HEK293 (cell line): ENCODE results near the gene STMP1.

ENCODE experiments used
- CTCF ChIA-PET: fragments of 350-600 bp; formaldehyde crosslinking; extraction: SDS; loops from one replicate; lab custom pipeline; 2021; ENCODE audit warnings: antibody characterized with exemption; lab: Yijun Ruan, JAX
- POLR2A ChIA-PET: fragments of 300-600 bp; formaldehyde crosslinking; extraction: SDS; loops from one replicate; lab custom pipeline; 2020; ENCODE audit warnings: antibody characterized with exemption, inconsistent platforms; lab: Yijun Ruan, JAX
- H3K27ac ChIP-seq: fragments of 200-500 bp; sonication (Bioruptor generic); 2 replicates; pipeline ENCODE4 v1.5.1; 2014; ENCODE audit warnings: low read depth, low read length, control low read depth, inconsistent platforms; ENCODE audit errors: extremely low read depth
- H3K36me3 ChIP-seq, 2 experiments: fragments of 200-500 bp in 1 of 2; sonication (Bioruptor generic) in 1 of 2; 1 replicate in 1 of 2; 2 replicates in 1 of 2; pipeline ENCODE4 v1.5.1; 2014 to 2017; ENCODE audit warnings: inconsistent platforms in 2 of 2, low read length in 2 of 2; ENCODE audit not compliant: control insufficient read depth in 2 of 2, insufficient read depth in 1 of 2
- H3K4me1 ChIP-seq: fragments of 200-500 bp; sonication (Bioruptor generic); 2 replicates; pipeline ENCODE4 v1.5.1; 2014; ENCODE audit warnings: mild to moderate bottlenecking, low read length, inconsistent platforms; ENCODE audit not compliant: control insufficient read depth, insufficient read depth
- H3K4me3 ChIP-seq: 2 replicates; pipeline ENCODE4 v1.5.1; 2011; ENCODE audit warnings: low read depth, mild to moderate bottlenecking, control low read depth, low read length, moderate library complexity
- H3K9me3 ChIP-seq: fragments of 200-500 bp; sonication (Bioruptor generic); 2 replicates; pipeline ENCODE4 v1.5.1; 2014; ENCODE audit warnings: low read depth, low read length, inconsistent platforms; ENCODE audit not compliant: control insufficient read depth, insufficient read depth
- AEBP2 ChIP-seq: fragments of 450-650 bp; formaldehyde crosslinking; IDR thresholded peaks from 2 replicates; pipeline ENCODE4 v1.5.1; 2016; ENCODE audit warnings: missing biosample characterization, missing genetic modification characterization, borderline replicate concordance
- BCL11B ChIP-seq: fragments of 450-650 bp; formaldehyde crosslinking; IDR thresholded peaks from 2 replicates; pipeline ENCODE4 v1.5.1; 2016; ENCODE audit warnings: low read depth, missing biosample characterization, missing genetic modification characterization
- CTCF ChIP-seq: fragments of 450-650 bp; formaldehyde crosslinking; IDR thresholded peaks from 2 replicates; pipeline ENCODE4 v1.5.1; 2016; ENCODE audit warnings: missing biosample characterization, missing genetic modification characterization
- GLIS1 ChIP-seq: fragments of 450-650 bp; formaldehyde crosslinking; IDR thresholded peaks from 2 replicates; pipeline ENCODE4 v1.5.1; 2016; ENCODE audit warnings: missing biosample characterization, missing genetic modification characterization
- HOXC10 ChIP-seq: sonication (generic); formaldehyde crosslinking; IDR thresholded peaks from 2 replicates; pipeline ENCODE4 v1.8.1; 2023; ENCODE audit warnings: mild to moderate bottlenecking, missing genetic modification reagents
- INSM2 ChIP-seq: fragments of 450-650 bp; formaldehyde crosslinking; IDR thresholded peaks from 2 replicates; pipeline ENCODE4 v1.5.1; 2016; ENCODE audit warnings: missing biosample characterization, missing genetic modification characterization
- PRDM10 ChIP-seq: fragments of 450-650 bp; formaldehyde crosslinking; IDR thresholded peaks from 2 replicates; pipeline ENCODE4 v1.5.1; 2016; ENCODE audit warnings: missing biosample characterization, missing genetic modification characterization
- ZIC2 ChIP-seq: fragments of 450-650 bp; formaldehyde crosslinking; IDR thresholded peaks from 2 replicates; pipeline ENCODE4 v1.5.1; 2016; ENCODE audit warnings: missing biosample characterization, missing genetic modification characterization
- ZNF354C ChIP-seq: fragments of 450-650 bp; formaldehyde crosslinking; IDR thresholded peaks from 2 replicates; pipeline ENCODE4 v1.5.1; 2016; ENCODE audit warnings: missing biosample characterization, missing genetic modification characterization, low read depth, borderline replicate concordance
- ZNF391 ChIP-seq: fragments of 450-650 bp; formaldehyde crosslinking; IDR thresholded peaks from 2 replicates; pipeline ENCODE4 v1.5.1; 2016; ENCODE audit warnings: low read depth, missing biosample characterization, missing genetic modification characterization, borderline replicate concordance
- ZNF394 ChIP-seq: fragments of 450-650 bp; formaldehyde crosslinking; IDR thresholded peaks from 2 replicates; pipeline ENCODE4 v1.5.1; 2016; ENCODE audit warnings: missing biosample characterization, missing genetic modification characterization, mild to moderate bottlenecking, moderate library complexity, borderline replicate concordance
- ZNF398 ChIP-seq: fragments of 450-650 bp; formaldehyde crosslinking; IDR thresholded peaks from 2 replicates; pipeline ENCODE4 v1.5.1; 2017; ENCODE audit warnings: missing biosample characterization, missing genetic modification characterization
- ZNF449 ChIP-seq: fragments of 450-650 bp; formaldehyde crosslinking; IDR thresholded peaks from 2 replicates; pipeline ENCODE4 v1.5.1; 2017; ENCODE audit warnings: missing biosample characterization, mild to moderate bottlenecking, missing genetic modification characterization, moderate library complexity
- ZNF473 ChIP-seq: fragments of 450-650 bp; formaldehyde crosslinking; IDR thresholded peaks from 2 replicates; pipeline ENCODE4 v1.5.1; 2017; ENCODE audit warnings: missing biosample characterization, missing genetic modification characterization
- ZNF521 ChIP-seq: fragments of 450-650 bp; formaldehyde crosslinking; IDR thresholded peaks from 2 replicates; pipeline ENCODE4 v1.5.1; 2017; ENCODE audit warnings: missing biosample characterization, mild to moderate bottlenecking, missing genetic modification characterization
- ZNF600 ChIP-seq: fragments of 450-650 bp; formaldehyde crosslinking; IDR thresholded peaks from 2 replicates; pipeline ENCODE4 v1.5.1; 2016; ENCODE audit warnings: missing biosample characterization, missing genetic modification characterization
- ZNF830 ChIP-seq: fragments of 450-650 bp; IDR thresholded peaks from 2 replicates; pipeline ENCODE4 v1.5.0; 2018; ENCODE audit warnings: missing biosample characterization, missing genetic modification characterization, low read depth, mild to moderate bottlenecking, moderate library complexity

The STMP1 gene

GRCh38 chr7:135711139-135711469 is 48.8 kb downstream of the STMP1 start:
- CTCF ChIA-PET = interaction anchor here (0.7 to 5.0 kb wide), 14 partner anchors 9 to 297 kb away, joined by 3 to 58 read pairs (median 3); no protein-coding TSS in a partner anchor
- POLR2A ChIA-PET = no interaction called here

GRCh38 chr7:135712182-135712782 is 50.0 kb downstream of the STMP1 start:
- CTCF ChIA-PET = interaction anchor here (0.6 to 5.0 kb wide), 11 partner anchors 8 to 295 kb away, joined by 3 to 58 read pairs (median 3); partner anchors contain the start of gene SLC13A4
- no peak overlapping the region for H3K27ac ChIP-seq
- TF ChIP-seq ZIC2 (tag by site-specific recombination) = 0 out of 2 replicates have a peak, but pooled peaks have one; percentile 22
- 0 out of 2 replicates have a peak, but pooled peaks have one; percentile 21 for TF ChIP-seq PRDM10
- TF ChIP-seq CTCF (tag by site-specific recombination) = 0 out of 2 replicates have a peak, but pooled peaks have one; percentile 22
- TF ChIP-seq ZNF398 (tag by site-specific recombination) = no peak
- TF ChIP-seq ZNF354C = no peak
- TF ChIP-seq ZNF600 = no peak
- peaks cover 0 to 6% of the 10 kb centered on the region in 2 experiments; a peak in 1 of 3 replicates for H3K36me3 ChIP-seq
- H3K4me1 ChIP-seq = peaks cover 10% of the 10 kb centered on the region
- POLR2A ChIA-PET = no interaction called here
- H3K9me3 ChIP-seq = no peaks in the 10 kb centered on the region
- H3K4me3 ChIP-seq = no peak overlapping the region

More at GRCh38 chr7:135711139-135711469, 48.8 kb downstream of the STMP1 start:
- peaks cover 6% of the 10 kb centered on the region for H3K4me1 ChIP-seq
- H3K4me3 ChIP-seq = no peak overlapping the region
- no peaks in the 10 kb centered on the region for H3K9me3 ChIP-seq
- TF ChIP-seq AEBP2 (no peak), ZNF473 (tag by site-specific recombination) (no peak), GLIS1 (tag by site-specific recombination) (no peak), ZNF391 (no peak), ZNF449 (tag by site-specific recombination) (no peak), ZNF521 (no peak), ZNF830 (tag by site-specific recombination) (no peak), INSM2 (no peak), BCL11B (tag by site-specific recombination) (no peak), ZNF394 (tag by site-specific recombination) (no peak), HOXC10 (CRISPR knock-in tag) (no peak)
- TF ChIP-seq, all 188 proteins: peak for 0
- H3K36me3 ChIP-seq = peaks cover 0 to 6% of the 10 kb centered on the region in 2 experiments; a peak in 1 of 3 replicates
- no peak overlapping the region for H3K27ac ChIP-seq
